ENCODE results near the gene ZFAND3.

Gene ZFAND3

GRCh38 chr6:38187325-38187724 lies 367.8 kb downstream of the ZFAND3 start:
- no peak for DNase-seq (ENCODE audit: low spot score)

GRCh38 chr6:38187811-38188590 lies 368.5 kb downstream of the ZFAND3 start:
- DNase-seq (ENCODE audit: low spot score), result no peak

DNA sequence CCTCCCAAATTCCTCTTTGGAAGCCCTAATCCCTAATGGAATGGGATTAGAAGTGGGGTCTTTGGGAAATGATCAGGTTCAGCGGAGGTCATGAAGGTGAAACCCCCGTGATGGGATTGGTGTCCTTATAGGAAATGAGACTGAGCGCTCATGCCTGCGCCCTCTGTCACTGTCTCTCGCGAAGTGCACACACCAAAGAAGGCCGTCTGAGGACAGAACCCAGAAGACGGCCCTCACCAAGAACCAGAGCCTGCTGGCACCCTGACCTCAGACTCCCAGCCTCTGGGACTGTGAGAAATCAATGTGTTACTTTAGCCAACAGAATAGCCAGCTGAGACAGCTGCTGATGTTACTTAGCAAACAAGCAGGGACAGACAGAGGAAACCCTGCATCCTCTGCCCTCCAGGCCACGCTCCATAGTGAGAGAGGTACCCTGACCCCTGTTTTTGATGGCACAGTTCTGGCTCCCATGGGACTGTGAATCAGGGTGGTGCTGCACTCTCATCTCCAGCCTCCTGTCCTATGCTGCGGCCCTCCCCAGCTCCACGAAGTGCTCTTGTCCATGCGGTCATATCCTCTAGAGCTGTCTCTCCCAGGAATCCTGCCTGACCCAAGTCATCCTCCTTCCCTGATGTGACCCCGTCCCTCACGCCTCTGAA lies 369.3 kb downstream of the ZFAND3 start:
- DNase-seq (ENCODE audit: low spot score), result no peak

DNA sequence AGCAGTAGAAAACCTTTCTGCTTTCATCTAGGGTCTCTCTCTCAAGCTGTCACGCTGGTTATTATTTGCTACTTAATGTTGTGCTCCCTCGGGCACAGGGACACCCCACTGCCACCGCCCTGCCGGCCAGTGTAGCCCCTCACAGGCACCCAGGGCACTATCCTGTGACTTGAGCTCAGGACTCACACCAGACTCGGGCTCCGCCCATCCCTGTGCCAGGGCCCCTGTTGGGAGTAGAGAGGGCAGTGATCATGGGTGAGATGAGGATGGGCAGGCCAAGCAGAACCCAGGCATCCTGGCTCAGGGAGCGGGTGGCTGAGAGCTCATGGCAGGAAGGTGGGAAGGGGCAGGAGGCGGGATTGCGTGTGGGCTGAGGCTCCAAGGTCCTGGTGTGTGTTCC lies 371.9 kb downstream of the ZFAND3 start:
- no peak for DNase-seq (ENCODE audit: low spot score)

GRCh38 chr6:38192011-38192410 lies 372.5 kb downstream of the ZFAND3 start:
- no peak for DNase-seq (ENCODE audit: low spot score)

- no peak for DNase-seq (ENCODE audit: low spot score)
Measured at GRCh38 chr6:38192487-38192886, 373.0 kb downstream of the ZFAND3 start.

DNA sequence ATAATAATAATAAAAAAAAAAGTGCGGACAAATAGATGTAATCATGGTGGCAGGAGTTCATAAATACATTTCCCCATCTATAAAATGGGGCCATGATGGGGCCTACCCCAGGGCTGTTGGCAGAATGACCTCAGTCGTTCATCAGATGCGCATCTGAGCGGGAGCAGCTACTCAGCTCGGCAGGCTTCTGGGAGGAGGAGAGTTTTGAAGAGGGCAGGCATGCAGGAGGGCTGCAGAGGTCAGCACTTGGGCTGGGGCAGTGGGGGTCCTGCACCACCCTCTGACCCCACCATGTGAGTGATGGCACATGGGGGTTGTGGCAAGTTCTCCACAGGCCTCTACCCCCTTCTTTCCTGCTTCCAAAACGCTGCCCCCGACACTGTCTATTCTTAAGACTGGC lies 373.5 kb downstream of the ZFAND3 start:
- DNase-seq (ENCODE audit: low spot score), result no peak

DNA sequence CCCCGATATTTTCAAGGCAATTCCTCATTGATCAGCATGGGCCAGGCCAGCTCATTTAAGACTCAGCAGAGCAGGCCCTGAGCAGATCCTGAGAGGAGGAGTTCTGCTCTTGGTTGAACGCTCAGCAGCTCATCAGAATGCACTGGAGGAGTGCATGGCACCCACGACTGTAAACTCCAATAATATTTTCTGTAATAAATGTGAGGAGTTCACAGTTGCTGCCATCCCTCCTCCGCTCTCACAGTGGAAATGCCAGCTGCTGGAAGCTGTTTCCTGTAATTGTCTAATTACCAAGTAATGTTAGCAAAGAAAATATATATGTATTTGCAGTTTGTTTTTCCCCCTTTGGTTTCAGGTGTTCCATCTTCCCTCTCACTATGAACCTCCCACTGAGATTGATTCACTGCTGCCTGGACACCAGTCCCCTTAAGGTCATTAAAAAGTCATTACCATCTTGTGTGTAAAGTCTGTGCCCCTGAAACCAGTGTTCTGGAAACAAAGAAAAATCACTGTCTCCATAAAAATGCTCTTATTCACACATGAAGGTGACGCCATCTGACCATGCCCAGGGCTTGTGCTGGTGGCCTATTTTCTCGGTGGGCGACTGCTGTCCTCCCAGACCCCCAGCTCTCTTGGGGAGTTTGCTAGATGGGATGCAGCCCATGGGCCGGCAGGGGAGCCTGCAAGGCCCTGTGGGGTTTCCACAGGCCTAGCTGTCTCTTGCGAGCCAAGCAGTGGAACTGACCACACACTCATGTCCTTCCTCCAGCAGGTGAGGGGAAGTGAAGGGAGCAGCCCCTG lies 374.2 kb downstream of the ZFAND3 start:
- DNase-seq (ENCODE audit: low spot score), result no peak

DNA sequence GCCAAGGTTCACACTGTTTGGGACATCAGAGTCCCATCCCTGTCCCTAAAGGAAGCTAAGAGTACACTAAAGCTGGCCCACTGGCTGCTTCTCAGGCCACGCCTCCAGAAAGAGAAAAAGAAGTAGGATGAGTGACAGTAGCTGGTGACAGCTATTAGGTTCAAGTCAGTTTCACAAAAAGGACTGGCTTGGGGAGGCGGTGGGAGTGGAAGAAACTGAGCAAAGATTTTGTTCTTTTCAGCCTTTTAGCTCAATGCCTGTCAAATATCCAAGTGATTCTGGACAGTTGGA lies 374.7 kb downstream of the ZFAND3 start:
- DNase-seq (ENCODE audit: low spot score), result no peak

- no peak for DNase-seq (ENCODE audit: low spot score)
Measured at GRCh38 chr6:38194589-38194988, 375.1 kb downstream of the ZFAND3 start.

- no peak for DNase-seq (ENCODE audit: low spot score)
Measured at GRCh38 chr6:38195113-38195635, 375.6 kb downstream of the ZFAND3 start.

DNA sequence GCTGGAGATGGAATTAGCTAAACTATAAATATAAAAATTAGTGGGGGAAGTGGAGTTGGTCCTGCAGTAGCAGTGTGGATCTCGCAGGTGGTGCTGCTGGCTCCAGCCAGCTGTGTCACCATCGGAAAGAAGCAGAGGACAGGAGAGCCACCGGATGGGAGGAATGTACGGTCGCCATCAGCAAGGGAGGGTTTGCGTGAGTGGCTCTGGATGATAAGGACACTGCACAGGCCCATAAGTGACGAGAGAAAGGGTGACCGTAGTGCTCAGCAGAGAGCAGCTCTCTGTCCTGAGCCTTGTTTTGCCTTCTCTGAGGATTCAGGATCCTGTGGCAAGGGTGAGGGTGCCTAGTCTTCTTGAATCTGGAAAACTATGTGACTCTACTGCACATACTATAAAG lies 378.7 kb downstream of the ZFAND3 start:
- no peak for DNase-seq (ENCODE audit: low spot score)
